Measurements from ENCODE around the gene TP53.
A peak's percentile ranks its signal among the peaks of the same experiment; 100 is the strongest.

GRCh38 chr17:7711051-7711755, 23.9 kb upstream of the TP53 start:
- TF ChIP-seq, protein P1, sequence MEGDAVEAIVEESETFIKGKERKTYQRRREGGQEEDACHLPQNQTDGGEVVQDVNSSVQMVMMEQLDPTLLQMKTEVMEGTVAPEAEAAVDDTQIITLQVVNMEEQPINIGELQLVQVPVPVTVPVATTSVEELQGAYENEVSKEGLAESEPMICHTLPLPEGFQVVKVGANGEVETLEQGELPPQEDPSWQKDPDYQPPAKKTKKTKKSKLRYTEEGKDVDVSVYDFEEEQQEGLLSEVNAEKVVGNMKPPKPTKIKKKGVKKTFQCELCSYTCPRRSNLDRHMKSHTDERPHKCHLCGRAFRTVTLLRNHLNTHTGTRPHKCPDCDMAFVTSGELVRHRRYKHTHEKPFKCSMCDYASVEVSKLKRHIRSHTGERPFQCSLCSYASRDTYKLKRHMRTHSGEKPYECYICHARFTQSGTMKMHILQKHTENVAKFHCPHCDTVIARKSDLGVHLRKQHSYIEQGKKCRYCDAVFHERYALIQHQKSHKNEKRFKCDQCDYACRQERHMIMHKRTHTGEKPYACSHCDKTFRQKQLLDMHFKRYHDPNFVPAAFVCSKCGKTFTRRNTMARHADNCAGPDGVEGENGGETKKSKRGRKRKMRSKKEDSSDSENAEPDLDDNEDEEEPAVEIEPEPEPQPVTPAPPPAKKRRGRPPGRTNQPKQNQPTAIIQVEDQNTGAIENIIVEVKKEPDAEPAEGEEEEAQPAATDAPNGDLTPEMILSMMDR (IDR thresholded peaks at IDR 0.05) = peak in 1 of 5 experiments; percentile 11
- no peak for TF ChIP-seq POLR2A (IDR thresholded peaks at IDR 0.05)

All from transverse colon (tissue), 3 donors.